ENCODE results near the gene KIF7.

The KIF7 gene

DNA sequence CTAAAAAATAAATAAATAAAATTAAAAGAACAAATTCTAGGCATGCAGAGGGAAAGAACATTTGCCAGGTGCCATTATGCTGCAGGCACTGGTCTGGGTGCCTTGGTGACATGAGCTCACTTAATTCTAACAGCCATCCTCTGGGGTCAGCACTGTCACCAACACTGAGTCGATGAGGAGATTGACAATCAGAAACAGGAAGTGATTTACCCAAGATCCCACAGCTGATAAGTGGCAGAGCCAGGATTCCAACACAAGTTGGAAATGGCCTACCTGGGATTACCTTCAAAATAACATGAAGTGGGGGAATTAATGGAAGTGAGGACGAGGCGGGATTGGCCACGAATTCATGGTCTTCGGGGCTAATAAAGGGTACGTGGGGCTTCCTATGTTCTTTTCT lies 20.3 kb upstream of the KIF7 start:
- Histone ChIP-seq H3K4me1 (ENCODE audit: insufficient read depth, low read length) (no peaks in the 10 kb centered on the region), H4K20me1 (ENCODE audit: insufficient read depth, low read length) (no peaks in the 10 kb centered on the region), H3K9ac (ENCODE audit: low read depth, low read length) (no peak overlapping the region), H3K4me2 (ENCODE audit: insufficient read depth, low read length) (no peak overlapping the region), H3K36me3 (ENCODE audit: insufficient read depth, low read length) (no peaks in the 10 kb centered on the region), H3K4me3 (ENCODE audit: low read depth in 1 of 2, low read length in 2 of 2) (no peak overlapping the region), H3K27ac (ENCODE audit: low read length) (no peak overlapping the region), H3K9me3 (ENCODE audit: insufficient read depth, low read length, severe bottlenecking) (no peaks in the 10 kb centered on the region), H3K27me3 (ENCODE audit: insufficient read depth, low read length, poor library complexity) (peaks cover 2% of the 10 kb centered on the region), H2AFZ (ENCODE audit: low read depth, low read length) (no peak overlapping the region), H3K79me2 (ENCODE audit: insufficient read depth, low read length) (no peaks in the 10 kb centered on the region)
- DNase-seq (no peak), ATAC-seq (ENCODE audit: insufficient read depth, low read depth) (no peak)
- TF ChIP-seq EZH2 (IDR thresholded peaks at IDR 0.05; ENCODE audit: borderline replicate concordance, low read depth, low read length, severe bottlenecking), result no peak
- TF ChIP-seq, protein P1, sequence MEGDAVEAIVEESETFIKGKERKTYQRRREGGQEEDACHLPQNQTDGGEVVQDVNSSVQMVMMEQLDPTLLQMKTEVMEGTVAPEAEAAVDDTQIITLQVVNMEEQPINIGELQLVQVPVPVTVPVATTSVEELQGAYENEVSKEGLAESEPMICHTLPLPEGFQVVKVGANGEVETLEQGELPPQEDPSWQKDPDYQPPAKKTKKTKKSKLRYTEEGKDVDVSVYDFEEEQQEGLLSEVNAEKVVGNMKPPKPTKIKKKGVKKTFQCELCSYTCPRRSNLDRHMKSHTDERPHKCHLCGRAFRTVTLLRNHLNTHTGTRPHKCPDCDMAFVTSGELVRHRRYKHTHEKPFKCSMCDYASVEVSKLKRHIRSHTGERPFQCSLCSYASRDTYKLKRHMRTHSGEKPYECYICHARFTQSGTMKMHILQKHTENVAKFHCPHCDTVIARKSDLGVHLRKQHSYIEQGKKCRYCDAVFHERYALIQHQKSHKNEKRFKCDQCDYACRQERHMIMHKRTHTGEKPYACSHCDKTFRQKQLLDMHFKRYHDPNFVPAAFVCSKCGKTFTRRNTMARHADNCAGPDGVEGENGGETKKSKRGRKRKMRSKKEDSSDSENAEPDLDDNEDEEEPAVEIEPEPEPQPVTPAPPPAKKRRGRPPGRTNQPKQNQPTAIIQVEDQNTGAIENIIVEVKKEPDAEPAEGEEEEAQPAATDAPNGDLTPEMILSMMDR (IDR thresholded peaks at IDR 0.05; ENCODE audit: borderline replicate concordance, extremely low read depth, low read length, poor library complexity, severe bottlenecking), result no peak

DNA sequence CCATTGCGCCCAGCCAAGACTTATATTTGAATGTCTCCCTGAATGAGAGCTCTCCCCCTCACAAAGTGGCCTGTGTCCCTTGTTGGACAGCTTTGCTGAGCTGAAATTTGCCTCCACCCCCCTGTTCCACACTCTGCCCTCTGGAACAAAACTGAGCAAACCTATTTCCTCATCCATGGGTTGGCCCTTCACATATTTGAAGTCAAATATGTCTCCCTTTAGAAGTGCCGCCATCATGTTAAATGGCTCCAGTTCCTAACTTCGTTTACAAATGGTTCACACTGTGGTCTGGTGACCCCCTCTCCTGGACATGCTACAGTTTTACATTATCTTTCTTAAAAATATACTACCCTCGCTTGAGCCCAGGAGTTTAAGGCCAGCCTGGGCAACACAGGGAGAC lies 19.3 kb upstream of the KIF7 start:
- Histone ChIP-seq H3K27ac (ENCODE audit: low read length) (no peak overlapping the region), H2AFZ (ENCODE audit: low read depth, low read length) (no peak overlapping the region), H3K36me3 (ENCODE audit: insufficient read depth, low read length) (no peaks in the 10 kb centered on the region), H3K9me3 (ENCODE audit: insufficient read depth, low read length, severe bottlenecking) (no peaks in the 10 kb centered on the region), H3K4me2 (ENCODE audit: insufficient read depth, low read length) (no peak overlapping the region), H3K4me1 (ENCODE audit: insufficient read depth, low read length) (no peaks in the 10 kb centered on the region), H3K9ac (ENCODE audit: low read depth, low read length) (no peak overlapping the region), H4K20me1 (ENCODE audit: insufficient read depth, low read length) (no peaks in the 10 kb centered on the region), H3K79me2 (ENCODE audit: insufficient read depth, low read length) (no peaks in the 10 kb centered on the region), H3K4me3 (ENCODE audit: low read depth in 1 of 2, low read length in 2 of 2) (no peak overlapping the region), H3K27me3 (ENCODE audit: insufficient read depth, low read length, poor library complexity) (no peaks in the 10 kb centered on the region)
- ATAC-seq (ENCODE audit: insufficient read depth, low read depth) (no peak), DNase-seq (no peak)
- TF ChIP-seq, protein P1 (IDR thresholded peaks at IDR 0.05; ENCODE audit: borderline replicate concordance, extremely low read depth, low read length, poor library complexity, severe bottlenecking), result no peak
- TF ChIP-seq EZH2 (IDR thresholded peaks at IDR 0.05; ENCODE audit: borderline replicate concordance, low read depth, low read length, severe bottlenecking), result no peak

DNA sequence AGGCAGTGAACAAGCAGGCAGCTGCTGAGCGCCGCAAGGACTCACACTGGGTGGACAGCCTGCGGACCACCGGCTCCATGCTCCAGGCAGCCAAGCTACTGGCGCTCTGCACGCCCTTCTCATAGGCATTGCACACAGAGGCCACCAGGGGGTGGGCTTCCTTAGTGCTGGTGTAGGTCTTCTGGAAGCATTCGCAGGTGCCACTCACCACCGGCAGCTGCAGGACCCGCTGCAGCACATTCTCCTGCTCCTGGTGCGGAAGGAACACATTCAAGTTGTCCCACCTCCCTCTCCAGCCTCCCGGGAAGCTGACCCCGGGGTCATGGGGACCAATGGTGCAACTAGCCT lies 17.9 kb upstream of the KIF7 start:
- no peaks in the 10 kb centered on the region for H3K4me1 ChIP-seq (ENCODE audit: insufficient read depth, low read length)
- no peak overlapping the region for H3K4me2 ChIP-seq (ENCODE audit: insufficient read depth, low read length)
- no peaks in the 10 kb centered on the region for H3K27me3 ChIP-seq (ENCODE audit: insufficient read depth, low read length, poor library complexity)
- H3K36me3 ChIP-seq (ENCODE audit: insufficient read depth, low read length), result no peaks in the 10 kb centered on the region
- TF ChIP-seq, protein P1 (IDR thresholded peaks at IDR 0.05; ENCODE audit: borderline replicate concordance, extremely low read depth, low read length, poor library complexity, severe bottlenecking), result peak; percentile 71
- TF ChIP-seq EZH2 (IDR thresholded peaks at IDR 0.05; ENCODE audit: borderline replicate concordance, low read depth, low read length, severe bottlenecking), result no peak
- H3K79me2 ChIP-seq (ENCODE audit: insufficient read depth, low read length), result no peaks in the 10 kb centered on the region
- no peak overlapping the region for H3K9ac ChIP-seq (ENCODE audit: low read depth, low read length)
- no peaks in the 10 kb centered on the region for H3K9me3 ChIP-seq (ENCODE audit: insufficient read depth, low read length, severe bottlenecking)
- H3K4me3 ChIP-seq (ENCODE audit: low read depth in 1 of 2, low read length in 2 of 2), result no peak overlapping the region
- no peak overlapping the region for H3K27ac ChIP-seq (ENCODE audit: low read length)
- DNase-seq (peak; percentile 54), ATAC-seq (ENCODE audit: insufficient read depth, low read depth) (peak; percentile 86)
- no peak overlapping the region for H2AFZ ChIP-seq (ENCODE audit: low read depth, low read length)
- H4K20me1 ChIP-seq (ENCODE audit: insufficient read depth, low read length), result no peaks in the 10 kb centered on the region

Measured in DND-41 (cell line).